GM21786 (cell line): ENCODE results near the gene ZDHHC4.
"Not testable (repeated sequence)": the region's sequence is repeated elsewhere in the genome, so short reads cannot be mapped to it uniquely, and the experiment has no call there.

ENCODE experiments used
- ATAC-seq: cut with Tn5 transposase; IDR thresholded peaks from one replicate; pipeline ENCODE4 v1.9.1; 2021; ENCODE audit not compliant: unreplicated experiment

The ZDHHC4 gene

DNA sequence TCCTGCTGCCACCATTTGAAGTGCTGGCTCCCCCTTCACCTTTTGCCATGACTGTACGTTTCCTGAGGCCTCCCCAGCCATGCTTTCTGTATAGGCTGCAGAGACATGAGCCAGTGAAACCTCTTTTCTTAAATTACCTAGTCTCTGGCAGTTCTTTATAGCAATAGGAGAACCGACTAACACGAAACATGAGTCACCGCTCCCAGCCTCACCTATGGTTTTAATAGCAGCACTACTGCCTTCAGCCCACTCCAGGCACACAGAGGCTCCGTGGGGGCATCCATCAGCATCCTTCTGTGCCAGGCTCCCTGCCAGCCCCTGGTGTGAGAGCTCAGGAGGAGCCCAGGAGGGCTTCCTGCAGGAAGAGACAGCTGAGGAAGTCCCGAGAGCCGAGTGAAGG, 54.4 kb downstream of the ZDHHC4 start:
- no peak for ATAC-seq

DNA sequence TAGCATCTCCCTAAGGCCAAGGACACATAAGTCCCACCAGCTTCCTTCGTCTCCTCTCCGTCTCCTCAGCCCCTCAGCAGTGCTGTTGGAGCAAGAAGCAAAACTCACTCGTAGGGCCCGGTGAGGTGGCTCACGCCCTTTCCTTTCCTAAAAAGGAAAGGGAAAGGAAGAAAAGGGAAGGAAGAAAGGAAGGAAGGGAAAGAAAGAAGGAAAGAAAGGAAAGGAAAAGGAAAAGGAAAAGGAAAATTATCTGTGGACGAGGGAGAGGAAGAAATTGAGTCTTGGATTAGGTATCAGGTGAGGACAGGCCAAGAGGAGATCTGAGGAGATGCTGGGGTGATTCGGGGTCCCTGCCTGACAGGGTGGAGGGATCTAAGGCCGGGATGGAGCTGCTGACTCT, 56.8 kb downstream of the ZDHHC4 start:
- ATAC-seq, result no peak

DNA sequence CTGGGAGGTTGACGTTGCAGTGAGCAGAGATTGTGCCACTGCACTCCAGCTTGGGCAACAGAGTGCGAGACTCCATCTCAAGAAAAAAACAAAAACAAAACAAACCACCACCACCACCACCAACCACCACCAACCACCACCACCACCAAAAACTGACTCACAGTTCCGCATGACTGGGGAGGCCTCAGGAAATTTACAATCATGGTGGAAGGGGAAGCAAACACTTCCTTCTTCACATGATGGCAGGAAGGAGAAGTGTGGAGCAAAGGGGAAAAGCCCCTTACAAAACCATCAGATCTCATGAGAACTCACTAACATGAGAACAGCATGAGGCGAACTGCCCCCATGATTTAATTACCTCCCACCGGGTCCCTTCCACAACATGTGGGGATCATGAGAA, 57.7 kb downstream of the ZDHHC4 start:
- not testable (repeated sequence) for ATAC-seq

DNA sequence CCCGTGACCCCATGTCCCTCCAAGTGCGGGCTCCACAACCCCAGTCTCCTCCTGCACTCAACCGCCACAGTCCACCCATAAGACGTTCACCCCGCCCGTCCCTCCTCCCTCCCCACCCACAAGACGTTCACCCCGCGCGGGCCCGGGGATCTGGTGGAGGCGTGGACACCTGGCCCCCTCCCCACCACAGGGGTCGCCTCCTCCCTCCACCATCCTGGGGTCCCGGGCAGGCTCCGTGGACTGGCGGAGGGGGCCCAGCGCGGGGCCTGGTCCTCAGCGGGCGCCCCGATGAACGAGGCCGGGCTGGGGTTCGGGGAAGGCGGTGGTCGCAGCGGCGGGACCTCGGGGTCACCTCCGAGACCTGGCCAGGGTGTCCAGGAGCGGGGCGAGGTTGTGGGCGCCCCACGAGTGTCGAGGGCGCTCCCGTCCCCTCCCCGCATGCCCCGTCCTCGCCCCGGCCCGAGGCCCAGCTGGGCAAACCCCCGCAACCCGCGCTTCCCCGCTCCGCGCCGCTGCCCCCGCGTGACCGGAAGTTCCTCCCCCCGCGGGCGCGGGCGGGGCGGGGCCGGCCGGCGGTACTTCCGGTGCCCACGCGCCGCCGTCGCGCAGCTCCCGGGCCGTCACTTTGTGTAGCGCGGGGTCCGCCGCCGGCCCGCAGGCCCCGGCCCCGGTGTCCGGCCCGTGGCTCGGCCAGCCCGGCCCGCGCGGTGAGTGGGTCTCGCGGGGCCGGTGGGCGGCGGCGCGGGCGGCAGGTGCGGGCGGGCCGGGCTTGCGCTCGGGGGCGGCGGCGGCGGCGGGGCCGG, 59.7 kb downstream of the ZDHHC4 start, which contains the start of gene ZNF316:
Gene ZNF316 (plus strand): TSS at position 578 of the 803 bp plus-strand sequence. CDS start 5,092 bp downstream, outside the sequence.
- ATAC-seq, result peak; percentile 52

DNA sequence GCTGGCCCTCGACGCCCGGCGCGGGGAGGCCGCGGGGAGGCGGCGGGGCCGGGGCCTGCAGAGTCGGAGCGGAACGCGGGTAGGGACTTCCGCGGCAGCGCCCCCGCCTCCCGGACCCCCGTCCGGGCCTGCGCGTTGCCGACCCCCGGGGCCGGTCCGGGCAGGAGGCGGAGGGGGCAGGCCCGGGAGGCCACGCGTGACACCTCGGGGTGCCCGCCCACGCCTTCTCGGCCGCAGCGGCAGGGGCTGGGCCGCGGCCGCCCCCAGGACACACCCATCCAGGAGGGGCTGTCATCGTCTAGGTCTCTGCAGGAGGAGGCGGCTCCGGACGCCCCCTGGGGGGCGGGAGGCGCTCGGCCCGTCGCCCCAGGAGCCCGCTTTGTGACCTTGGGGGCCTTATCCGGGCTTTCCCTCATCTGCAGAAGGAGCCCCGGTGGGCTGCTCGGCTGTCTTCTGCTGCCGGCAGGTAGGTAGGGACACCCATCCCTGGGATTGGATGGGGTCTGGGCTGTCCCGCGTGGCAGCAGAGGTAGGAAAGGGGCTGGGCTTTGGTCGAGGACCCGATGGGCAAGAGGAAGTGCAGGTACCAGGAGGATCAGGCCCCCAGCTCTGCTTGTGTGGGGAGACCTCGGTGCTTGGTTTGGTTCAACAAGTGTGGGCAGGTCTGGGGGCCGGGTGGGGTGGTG, 60.4 kb downstream of the ZDHHC4 start:
- peak; percentile 85 for ATAC-seq
